Keratinocyte (primary cell): ENCODE results near the gene NUAK2. TPM values are rescaled to one million over a fixed set of nuclear protein-coding genes. Genes with fewer than 3 reads are reported as not detected.

ENCODE experiments used
- DNase-seq: peaks from one replicate; pipeline ENCODE4 v3.0.0-alpha.2; 2011; ENCODE audit warnings: low read depth, missing footprints, low spot score
- FAIRE-seq: peaks from 2 replicates; lab custom pipeline; 2011; peaks lifted over from hg19 to GRCh38; lab: Jason Lieb, UNC
- H2AFZ ChIP-seq: 2 replicates; pipeline ENCODE4 v1.6.0; 2012; ENCODE audit warnings: low read length, control low read depth, inconsistent platforms; ENCODE audit not compliant: control insufficient read depth
- H3K27ac ChIP-seq: 2 replicates; pipeline ENCODE4 v1.5.1; 2011; ENCODE audit warnings: low read length; ENCODE audit not compliant: control insufficient read depth, insufficient read depth
- H3K27me3 ChIP-seq: 3 replicates; pipeline ENCODE4 v1.6.0; 2011; ENCODE audit warnings: low read length; ENCODE audit not compliant: control insufficient read depth, insufficient read depth; ENCODE audit errors: extremely low read depth
- H3K36me3 ChIP-seq, 2 experiments: 2 replicates in 1 of 2; 3 replicates in 1 of 2; pipeline ENCODE4 v1.5.1; 2011; ENCODE audit warnings: low read length in 2 of 2, mild to moderate bottlenecking in 1 of 2; ENCODE audit not compliant: control insufficient read depth in 2 of 2, insufficient read depth in 2 of 2; ENCODE audit errors: extremely low read depth in 1 of 2
- H3K4me1 ChIP-seq: 3 replicates; pipeline ENCODE4 v1.5.1; 2011; ENCODE audit warnings: low read length; ENCODE audit not compliant: control insufficient read depth, insufficient read depth; ENCODE audit errors: extremely low read depth
- H3K4me2 ChIP-seq: 3 replicates; pipeline ENCODE4 v1.6.0; 2011; ENCODE audit warnings: low read depth, low read length; ENCODE audit not compliant: control insufficient read depth, insufficient read depth; ENCODE audit errors: extremely low read depth
- H3K4me3 ChIP-seq, 3 experiments: fragments of 200-600 bp in 1 of 3; sonication (generic) in 1 of 3; 2 replicates in 2 of 3; 3 replicates in 1 of 3; pipeline ENCODE4 v1.5.1; 2011 to 2016; ENCODE audit warnings: low read length in 3 of 3, mild to moderate bottlenecking in 3 of 3, control low read depth in 2 of 3, inconsistent platforms in 1 of 3, low read depth in 1 of 3, mixed read lengths in 1 of 3, mixed run types in 1 of 3, moderate library complexity in 1 of 3; ENCODE audit not compliant: control insufficient read depth in 2 of 3, insufficient read depth in 2 of 3; ENCODE audit errors: extremely low read depth in 1 of 3
- H3K79me2 ChIP-seq: 2 replicates; pipeline ENCODE4 v1.6.0; 2012; ENCODE audit warnings: low read length; ENCODE audit not compliant: control insufficient read depth, insufficient read depth
- H3K9ac ChIP-seq: 3 replicates; pipeline ENCODE4 v1.6.0; 2011; ENCODE audit warnings: low read length; ENCODE audit not compliant: control insufficient read depth, insufficient read depth; ENCODE audit errors: extremely low read depth
- H3K9me1 ChIP-seq: 3 replicates; pipeline ENCODE4 v1.6.0; 2011; ENCODE audit warnings: low read length; ENCODE audit not compliant: control insufficient read depth, insufficient read depth; ENCODE audit errors: extremely low read depth
- H3K9me3 ChIP-seq: 2 replicates; pipeline ENCODE4 v1.5.1; 2012; ENCODE audit warnings: low read depth, low read length; ENCODE audit not compliant: control insufficient read depth
- H4K20me1 ChIP-seq: 3 replicates; pipeline ENCODE4 v1.6.0; 2011; ENCODE audit warnings: low read length; ENCODE audit not compliant: control insufficient read depth, insufficient read depth; ENCODE audit errors: extremely low read depth
- CTCF ChIP-seq, 3 experiments: IDR thresholded peaks in 1 of 3; conservative IDR thresholded peaks in 1 of 3; optimal IDR thresholded peaks in 1 of 3; 2 replicates in 2 of 3; 3 replicates in 1 of 3; pipeline versions ENCODE3 to v1.5.1; 2011; ENCODE audit warnings: low read length in 3 of 3, mild to moderate bottlenecking in 3 of 3, moderate library complexity in 2 of 3, control low read depth in 1 of 3, inconsistent platforms in 1 of 3; ENCODE audit not compliant: insufficient read depth in 2 of 3; ENCODE audit errors: extremely low read depth in 1 of 3
- EZH2 ChIP-seq: IDR thresholded peaks from one replicate; pipeline ENCODE4 v1.6.1; 2012; ENCODE audit warnings: inconsistent platforms, mild to moderate bottlenecking, low read length, moderate library complexity
- dilution Hi-C: fragments of 300-500 bp; cut with MboI; formaldehyde crosslinking; loops from one replicate; pipeline ENCODE4 v1.7.0; 2020; ENCODE audit warnings: low sequenced_read_pairs; ENCODE audit not compliant: extremely low pct_ligation_motif_present
- polyA plus RNA-seq, 5 experiments: library from polyadenylated mRNA; depleted of rRNA in 3 of 5; stranded (reverse) in 3 of 5; stranded (forward) in 1 of 5; unstranded in 1 of 5; fragments of >200 nt; gene quantifications; 1 replicate in 1 of 5; 2 replicates in 3 of 5; 3 replicates in 1 of 5; pipeline versions ENCODE4 v1.2.1 to v1.2.3, GENCODE V29; 2011 to 2012; ENCODE audit warnings: missing spikeins in 2 of 5, low read depth in 1 of 5, low replicate concordance in 1 of 5

The NUAK2 gene
- polyA plus RNA-seq, 1 donor (not counting 4 experiments of a cell fraction or from before 2014, with no cell fraction given), result 3.9 TPM

GRCh38 chr1:205279986-205280385 lies 41.6 kb downstream of the NUAK2 start:
- Histone ChIP-seq H3K9me1 (no peaks in the 10 kb centered on the region), H3K9ac (no peak overlapping the region), H3K4me3 (no peak overlapping the region), H3K36me3 (no peaks in the 10 kb centered on the region), H3K4me1 (peaks cover 50% of the 10 kb centered on the region), H3K79me2 (no peaks in the 10 kb centered on the region), H3K9me3 (no peaks in the 10 kb centered on the region), H4K20me1 (no peaks in the 10 kb centered on the region), H3K27ac (no peak overlapping the region), H2AFZ (no peak overlapping the region), H3K27me3 (no peaks in the 10 kb centered on the region), H3K4me2 (no peak overlapping the region)
- FAIRE-seq (peak; percentile 39), DNase-seq (no peak)
- dilution Hi-C loops, result loop anchor here (5.0 kb wide), 1 partner anchor 57 kb away; no protein-coding TSS in a partner anchor
- no peak for TF ChIP-seq CTCF (optimal IDR thresholded peaks at IDR 0.05 in 1 of 3, IDR thresholded peaks at IDR 0.05 in 1 of 3, conservative IDR thresholded peaks at IDR 0.05 in 1 of 3; ENCODE audit: extremely low read depth in 1 of 3, insufficient read depth in 2 of 3, low read length in 3 of 3)
- TF ChIP-seq EZH2, result no peak

DNA sequence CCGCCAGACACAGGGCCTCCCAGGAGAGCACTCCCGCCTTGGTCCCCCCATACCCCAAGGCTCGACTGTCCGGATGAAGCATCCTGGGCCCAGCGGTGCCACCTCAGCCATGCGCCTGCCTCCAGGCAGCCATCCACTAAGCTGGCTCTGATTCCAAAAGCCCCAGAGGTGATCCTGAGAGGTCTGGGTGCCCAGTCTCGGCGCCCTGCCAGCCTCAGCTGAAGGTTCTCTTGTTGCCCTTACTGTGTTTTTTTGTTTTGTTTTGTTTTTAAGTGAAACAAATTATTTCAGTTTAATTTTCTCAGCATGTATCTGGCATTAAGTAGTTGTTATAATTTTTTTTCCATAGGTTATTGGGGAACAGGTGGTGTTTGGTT lies 44.9 kb downstream of the NUAK2 start:
- Histone ChIP-seq H3K9me3 (no peaks in the 10 kb centered on the region), H3K27me3 (no peaks in the 10 kb centered on the region), H3K4me3 (peak overlapping the region in 1 of 3 experiments; percentile 8), H3K79me2 (no peaks in the 10 kb centered on the region), H3K4me2 (peak overlapping the region; percentile 29), H3K4me1 (peaks cover 29% of the 10 kb centered on the region), H3K36me3 (no peaks in the 10 kb centered on the region), H2AFZ (no peak overlapping the region), H4K20me1 (no peaks in the 10 kb centered on the region), H3K9ac (no peak overlapping the region), H3K9me1 (no peaks in the 10 kb centered on the region), H3K27ac (no peak overlapping the region)
- no peak for DNase-seq
- TF ChIP-seq EZH2, result no peak
- TF ChIP-seq CTCF (optimal IDR thresholded peaks at IDR 0.05 in 1 of 3, IDR thresholded peaks at IDR 0.05 in 1 of 3, conservative IDR thresholded peaks at IDR 0.05 in 1 of 3; ENCODE audit: extremely low read depth in 1 of 3, insufficient read depth in 2 of 3, low read length in 3 of 3), result no peak
- FAIRE-seq, result no peak
- dilution Hi-C loops, result loop anchor here (5.0 kb wide), 1 partner anchor 61 kb away; no protein-coding TSS in a partner anchor
